COR-L47 (cell line): Measurements from ENCODE around the gene TAF7L.
"Not testable (repeated sequence)": the region's sequence is repeated elsewhere in the genome, so short reads cannot be mapped to it uniquely, and the experiment has no call there.

ENCODE experiments used
- DNase-seq: peaks from one replicate; lab custom pipeline; 2025; lab: John Stamatoyannopoulos, UW

Gene TAF7L, protein sequence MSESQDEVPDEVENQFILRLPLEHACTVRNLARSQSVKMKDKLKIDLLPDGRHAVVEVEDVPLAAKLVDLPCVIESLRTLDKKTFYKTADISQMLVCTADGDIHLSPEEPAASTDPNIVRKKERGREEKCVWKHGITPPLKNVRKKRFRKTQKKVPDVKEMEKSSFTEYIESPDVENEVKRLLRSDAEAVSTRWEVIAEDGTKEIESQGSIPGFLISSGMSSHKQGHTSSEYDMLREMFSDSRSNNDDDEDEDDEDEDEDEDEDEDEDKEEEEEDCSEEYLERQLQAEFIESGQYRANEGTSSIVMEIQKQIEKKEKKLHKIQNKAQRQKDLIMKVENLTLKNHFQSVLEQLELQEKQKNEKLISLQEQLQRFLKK

DNA sequence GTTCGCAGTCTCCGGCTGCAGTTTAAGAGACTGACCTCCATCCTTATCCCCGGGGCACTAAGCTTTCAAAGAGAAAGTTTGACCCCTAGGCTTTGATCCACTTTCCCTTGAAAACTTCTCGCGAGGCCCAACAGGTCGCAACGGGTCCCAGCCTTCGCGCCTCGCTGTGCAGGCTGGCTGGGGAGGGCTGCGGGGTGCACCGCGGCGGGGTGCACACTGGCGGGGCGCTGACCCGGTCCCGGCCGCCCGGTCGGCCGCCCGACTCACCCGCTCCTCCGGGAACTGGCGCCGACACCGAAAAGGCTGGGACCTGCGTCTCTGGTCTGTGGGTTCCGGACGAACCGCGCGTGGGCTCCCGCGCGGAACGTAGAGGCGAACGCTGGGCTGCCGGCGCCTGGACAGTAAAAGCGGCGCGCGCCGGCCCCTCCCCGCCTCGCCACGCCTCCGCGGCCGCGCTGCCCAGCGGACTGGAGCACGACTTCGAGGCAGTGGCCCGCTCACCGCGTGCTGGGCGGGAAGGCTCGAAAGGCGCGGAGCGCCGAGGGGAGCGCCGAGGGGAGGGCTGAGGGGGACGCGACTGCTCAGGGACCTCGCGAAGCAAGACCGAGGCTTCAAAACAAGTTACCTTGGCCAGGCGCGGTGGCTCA is at the start of gene TAF7L:
Gene TAF7L, minus strand, starts transcription at position 378 of the 647 bp plus-strand sequence. CDS start 3,791 bp downstream, outside the sequence.
- DNase-seq = no peak

DNA sequence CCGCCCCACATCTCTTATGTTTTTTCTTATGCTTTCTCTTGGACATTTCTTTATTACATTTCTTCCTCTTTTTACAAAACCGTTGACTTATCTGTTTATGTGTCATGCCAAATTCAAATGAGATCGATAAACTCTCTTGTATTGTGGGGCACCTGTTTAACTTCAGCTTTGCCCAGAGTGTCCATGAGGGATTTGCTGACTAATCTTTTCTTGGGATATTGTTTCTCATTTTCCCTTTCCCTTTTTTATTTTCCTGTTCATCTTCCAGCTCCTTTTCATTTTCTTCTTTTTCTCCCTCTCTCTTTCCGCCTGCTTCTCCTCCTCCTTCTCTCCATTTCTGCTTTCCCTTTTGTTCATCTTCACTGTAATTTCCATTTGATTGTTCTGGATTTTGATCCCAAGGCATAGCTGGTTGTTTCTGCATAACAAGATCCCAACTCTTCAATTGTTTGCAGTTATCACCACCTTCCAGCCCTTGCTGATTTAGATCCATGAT is 46.7 kb upstream of the TAF7L start:
- no peak for DNase-seq

DNA sequence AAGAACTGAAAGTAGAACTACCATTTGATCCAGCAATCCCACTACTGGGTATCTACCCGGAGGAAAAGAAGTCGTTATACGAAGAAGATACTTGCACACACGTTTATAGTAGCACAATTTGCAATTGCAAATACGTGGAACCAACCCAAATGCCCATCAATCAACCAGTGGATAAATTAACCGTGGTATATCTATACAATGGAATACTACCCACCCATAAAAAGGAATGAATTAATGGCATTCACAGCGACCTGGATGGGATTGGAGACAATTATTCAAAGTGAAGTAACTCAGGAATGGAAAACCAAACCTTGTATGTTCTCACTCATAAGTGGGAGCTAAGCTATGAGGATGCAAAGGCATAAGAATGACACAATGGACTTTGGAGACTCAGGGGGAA is 43.2 kb upstream of the TAF7L start:
- not testable (repeated sequence) for DNase-seq

DNA sequence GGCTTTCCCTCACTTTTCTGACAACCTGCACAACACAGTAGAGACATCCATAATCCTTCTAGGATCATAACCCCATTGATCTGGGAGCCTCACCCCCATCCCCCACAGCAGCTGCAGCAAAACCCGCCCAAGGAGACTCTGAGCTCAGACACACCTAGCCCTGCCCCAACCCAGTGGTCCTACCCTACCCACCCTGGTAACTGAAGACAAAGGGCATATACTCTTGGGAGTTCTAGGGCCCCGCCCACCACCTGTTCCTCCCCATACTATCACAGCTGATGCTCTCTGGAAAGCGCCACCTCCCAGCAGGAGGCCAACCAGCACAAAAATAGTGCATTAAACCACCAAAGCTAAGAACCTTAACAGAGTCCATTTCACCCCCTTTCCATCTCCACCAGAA is 35.5 kb upstream of the TAF7L start:
- DNase-seq = not testable (repeated sequence)

DNA sequence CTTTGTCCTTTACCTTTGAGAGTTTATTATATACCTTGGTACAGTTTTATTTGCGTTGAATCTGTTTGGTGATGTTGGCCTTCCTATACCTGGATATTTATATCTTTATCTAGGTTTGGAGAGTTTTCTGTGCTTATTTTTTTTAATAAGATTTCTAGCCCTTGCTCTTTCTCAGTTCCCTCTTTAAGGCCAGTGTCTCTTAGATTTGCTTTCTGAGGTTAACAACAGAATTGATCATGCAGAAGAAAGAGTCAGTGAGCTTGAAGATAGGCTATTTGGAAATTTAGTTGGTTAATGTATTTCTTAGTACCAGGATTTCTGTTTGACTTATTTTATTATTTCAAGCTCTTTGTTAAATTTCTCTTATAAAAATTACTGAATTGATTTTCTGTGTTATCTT is 12.7 kb upstream of the TAF7L start:
- no peak for DNase-seq

DNA sequence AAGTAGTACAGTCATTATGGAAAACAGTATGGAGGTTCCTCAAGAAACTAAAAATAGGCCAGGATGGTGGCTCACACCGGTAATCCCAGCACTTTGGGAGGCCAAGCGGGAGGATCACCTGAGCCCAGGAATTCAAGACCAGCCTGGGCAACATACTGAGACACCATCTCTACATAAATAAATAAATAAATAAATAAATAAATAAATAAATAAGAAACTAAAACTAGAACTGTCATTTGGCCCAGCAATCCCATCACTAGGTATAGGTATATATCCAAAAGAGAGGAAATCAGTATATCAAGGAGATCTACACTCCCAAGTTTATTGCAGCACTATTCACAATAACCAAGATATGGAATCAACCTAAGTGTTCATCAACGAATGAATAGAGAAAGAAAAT is 4.5 kb upstream of the TAF7L start:
- DNase-seq = not testable (repeated sequence)

DNA sequence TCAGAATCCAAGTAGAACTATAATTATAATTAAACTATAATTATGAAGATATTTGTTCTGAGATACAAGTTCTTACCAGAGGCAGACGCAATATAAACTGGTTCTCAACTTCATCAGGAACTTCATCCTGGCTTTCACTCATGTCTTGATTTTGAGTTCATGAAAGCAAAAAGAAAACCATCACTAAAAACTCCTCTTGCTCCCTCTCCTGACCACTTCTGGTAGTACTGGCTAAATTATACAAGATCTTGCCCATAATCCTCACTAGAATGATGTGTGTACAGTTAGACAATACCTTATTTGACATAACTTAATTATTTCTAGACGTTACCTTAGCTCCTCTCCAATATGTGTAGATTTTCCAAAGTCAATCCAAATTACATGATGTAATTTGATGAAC is 3.7 kb downstream of the TAF7L start:
- DNase-seq = peak; percentile 2

DNA sequence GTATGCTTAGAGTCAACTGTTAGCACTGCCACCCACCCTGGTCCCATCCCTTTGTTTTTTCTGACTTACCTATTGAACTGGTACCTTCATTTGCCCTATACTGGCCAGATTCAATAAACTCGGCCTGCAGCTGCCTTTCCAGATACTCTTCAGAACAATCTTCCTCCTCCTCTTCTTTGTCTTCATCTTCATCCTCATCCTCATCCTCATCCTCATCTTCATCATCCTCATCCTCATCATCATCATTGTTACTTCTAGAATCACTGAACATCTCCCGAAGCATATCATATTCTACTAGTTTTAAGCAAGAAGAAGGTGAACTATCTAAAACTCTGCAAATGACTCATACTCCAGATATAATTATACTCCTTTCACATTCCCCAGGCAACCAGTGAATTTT is 14.9 kb downstream of the TAF7L start:
- DNase-seq = no peak

DNA sequence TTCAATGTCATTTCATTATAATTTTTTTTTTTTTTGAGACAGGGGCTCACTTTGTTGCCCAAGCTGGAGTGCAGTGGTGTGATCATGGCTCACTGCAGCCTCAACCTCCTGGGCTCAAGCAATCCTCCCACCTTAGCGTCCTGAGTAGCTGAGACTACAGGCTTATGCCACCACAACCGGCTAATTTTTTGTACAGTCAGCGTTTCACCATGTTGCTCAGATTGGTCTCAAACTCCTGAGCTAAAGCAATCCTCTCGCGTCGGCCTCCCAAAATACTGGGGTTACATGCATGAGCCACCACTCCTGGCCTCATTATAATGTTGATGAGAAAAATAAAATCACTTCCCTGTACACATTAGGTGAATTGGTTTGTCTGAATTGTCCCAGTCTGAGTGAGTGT is 16.9 kb downstream of the TAF7L start:
- no peak for DNase-seq

DNA sequence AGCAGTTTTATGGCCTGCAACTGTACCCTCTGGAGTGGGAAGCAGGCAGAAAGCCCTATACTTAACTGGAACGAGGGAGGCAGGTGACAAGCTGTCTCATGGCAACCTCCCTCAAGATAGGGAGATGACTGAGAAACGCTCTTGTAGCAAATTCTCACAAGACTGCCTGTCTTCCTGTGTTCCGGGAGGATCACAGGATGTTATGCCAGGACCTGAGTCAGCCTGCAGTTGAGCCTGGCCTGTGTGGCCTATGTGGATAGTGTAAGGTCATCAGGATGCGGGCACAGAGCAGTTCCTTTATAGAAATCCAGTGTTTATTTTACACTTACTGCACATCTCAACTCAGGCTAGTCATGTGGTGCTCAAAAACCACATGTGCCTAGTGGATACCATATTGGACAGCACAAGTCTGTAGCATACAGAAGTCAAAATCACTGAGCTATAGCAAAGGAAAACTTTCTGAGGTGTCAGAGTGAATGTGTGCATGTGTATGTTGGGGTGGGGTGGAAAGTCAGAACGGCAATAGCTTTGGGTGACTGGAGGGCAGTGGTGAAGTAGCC is 25.2 kb downstream of the TAF7L start:
- DNase-seq = no peak

DNA sequence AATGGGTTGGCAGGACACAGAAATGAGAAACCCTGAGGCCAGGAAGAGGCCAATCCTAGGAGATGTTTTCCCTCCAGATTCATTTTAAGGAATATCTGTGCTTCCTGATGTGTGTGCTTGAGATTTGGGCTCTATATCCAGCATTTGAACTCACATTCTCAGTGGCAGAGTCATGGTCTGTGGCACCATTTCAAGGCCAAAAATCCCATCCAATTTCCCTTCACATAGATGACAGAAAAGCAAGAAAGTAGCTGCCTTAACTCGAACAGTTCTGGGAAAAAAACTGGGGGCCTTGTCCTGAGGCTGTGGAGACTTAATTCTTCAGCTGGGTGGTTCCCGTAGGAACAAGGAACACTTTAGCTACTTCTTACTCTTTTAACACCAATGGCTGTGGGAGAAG is 27.4 kb downstream of the TAF7L start:
- no peak for DNase-seq

DNA sequence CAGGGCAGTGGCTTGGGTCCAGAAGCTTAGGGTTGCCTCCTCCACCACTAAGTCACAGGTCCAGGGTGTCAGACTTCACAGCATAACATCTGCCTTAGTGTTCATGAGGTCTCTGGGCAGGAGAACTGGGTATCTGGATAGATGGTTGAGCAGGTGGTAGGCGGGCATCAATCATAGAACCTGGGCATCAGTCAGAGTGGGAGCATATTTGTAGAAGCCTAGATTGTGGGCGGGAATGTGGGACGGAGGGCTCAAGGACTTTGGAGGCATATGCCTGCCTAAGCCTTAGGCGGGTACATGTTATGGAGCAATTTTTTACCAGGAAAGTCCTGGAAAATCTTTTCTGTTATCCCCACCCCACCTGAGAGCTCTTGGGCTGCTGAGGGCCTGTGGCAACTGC is 28.5 kb downstream of the TAF7L start:
- DNase-seq = no peak

DNA sequence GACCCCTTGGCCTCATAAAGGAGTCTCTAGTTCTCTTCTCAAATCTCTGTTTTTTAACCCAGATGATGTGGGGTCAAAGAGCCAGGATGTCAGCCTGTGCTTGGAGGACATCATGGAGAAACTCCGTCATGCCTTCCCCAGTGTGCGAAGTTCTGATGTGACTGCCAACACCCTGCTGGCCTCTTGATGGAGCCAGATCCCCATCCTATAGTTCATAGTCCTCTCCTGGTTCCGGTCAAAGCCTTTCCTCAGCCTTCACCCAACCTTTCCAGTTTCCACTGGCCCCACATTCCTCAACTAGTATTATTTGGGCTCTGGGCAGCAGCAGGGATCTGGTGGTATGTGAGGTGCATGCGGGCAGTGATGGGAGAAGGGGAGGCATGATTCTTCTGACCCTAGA is 30.7 kb downstream of the TAF7L start:
- DNase-seq = no peak

DNA sequence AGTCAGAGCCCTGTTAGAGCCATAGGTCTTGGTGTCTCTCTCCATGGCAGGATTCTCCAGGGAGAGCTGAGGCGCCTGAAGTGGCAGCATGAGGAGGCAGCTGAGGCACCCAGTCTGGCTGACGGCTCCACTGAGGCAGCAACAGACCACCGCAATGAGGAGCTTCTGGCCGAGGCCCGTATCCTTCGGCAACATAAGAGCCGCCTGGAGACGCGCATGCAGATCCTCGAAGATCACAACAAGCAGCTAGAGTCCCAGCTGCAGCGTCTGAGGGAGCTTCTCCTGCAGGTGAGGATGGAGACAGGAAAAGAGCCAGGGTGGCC is 32.9 kb downstream of the TAF7L start:
- DNase-seq = no peak

DNA sequence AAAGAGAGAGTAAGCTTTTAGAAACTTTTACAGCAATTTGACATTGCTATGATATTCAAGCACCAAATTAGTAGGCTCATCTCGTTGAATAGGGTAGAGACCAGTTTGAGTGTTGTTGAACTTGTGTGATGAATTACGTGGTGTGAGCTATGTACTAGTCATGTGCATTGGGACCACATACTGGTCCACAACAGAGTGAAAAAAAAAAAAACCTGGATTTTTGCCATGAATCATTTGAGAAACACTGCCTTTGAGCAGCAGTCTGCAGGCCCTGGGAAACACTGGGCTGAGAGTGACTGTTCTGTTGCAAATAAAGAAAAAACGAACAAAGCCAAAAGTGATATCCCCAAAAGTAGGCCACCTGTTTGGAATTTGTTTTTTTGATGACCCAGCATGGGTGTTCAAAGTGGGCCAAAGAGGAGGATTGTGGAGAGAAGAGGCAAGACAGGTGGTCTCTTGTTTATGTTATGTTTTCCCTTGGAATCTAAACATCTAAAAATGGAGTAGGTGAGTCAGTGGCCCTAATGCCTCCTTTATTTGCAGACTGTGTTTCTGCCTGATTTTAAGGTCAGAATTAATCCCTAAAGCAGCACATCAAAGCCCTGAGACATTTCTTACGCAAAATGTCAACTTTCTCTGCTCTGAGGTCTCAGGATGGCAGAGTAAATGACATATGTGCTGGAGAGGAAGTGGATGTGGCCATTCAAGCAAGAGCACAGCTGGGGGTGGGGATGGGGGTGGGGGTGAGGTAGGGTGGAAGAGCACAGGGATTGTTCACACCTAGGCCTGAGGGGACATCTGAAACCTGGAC is 33.5 kb downstream of the TAF7L start:
- DNase-seq = no peak

DNA sequence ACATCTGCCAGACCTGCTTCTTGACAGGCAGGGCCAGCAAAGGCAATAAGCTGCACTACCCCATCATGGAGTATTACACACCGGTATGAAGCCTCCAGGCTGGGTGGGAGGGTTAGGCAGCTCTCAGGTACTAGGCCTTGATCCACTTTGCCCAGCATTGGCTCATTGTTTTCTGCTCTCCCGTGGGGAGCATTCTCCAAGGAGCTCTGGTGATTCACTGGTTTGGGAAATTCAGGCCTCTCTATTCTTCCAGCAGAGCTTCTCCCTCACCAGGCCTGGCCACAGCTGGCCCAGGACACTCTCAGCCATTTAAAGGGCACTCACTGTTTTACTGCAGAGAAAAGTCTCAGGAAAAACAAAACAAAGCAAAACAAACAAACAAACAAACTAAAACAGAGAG is 38.5 kb downstream of the TAF7L start:
- DNase-seq = no peak

DNA sequence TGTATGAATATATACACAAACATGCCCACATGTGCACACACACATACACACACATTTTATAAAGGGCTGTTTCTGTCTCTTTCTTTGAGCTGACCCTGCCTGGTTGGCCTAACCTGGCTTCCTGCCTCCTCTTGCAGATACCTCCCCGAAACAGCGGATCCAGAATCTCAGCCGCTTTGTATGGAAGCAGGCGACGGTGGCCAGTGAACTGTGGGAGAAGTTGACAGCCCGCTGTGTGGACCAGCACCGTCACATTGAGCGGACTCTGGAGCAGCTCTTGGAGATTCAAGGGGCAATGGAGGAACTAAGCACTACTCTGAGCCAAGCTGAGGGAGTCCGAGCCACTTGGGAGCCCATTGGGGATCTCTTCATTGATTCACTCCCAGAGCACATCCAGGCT is 49.6 kb downstream of the TAF7L start:
- DNase-seq = no peak

DNA sequence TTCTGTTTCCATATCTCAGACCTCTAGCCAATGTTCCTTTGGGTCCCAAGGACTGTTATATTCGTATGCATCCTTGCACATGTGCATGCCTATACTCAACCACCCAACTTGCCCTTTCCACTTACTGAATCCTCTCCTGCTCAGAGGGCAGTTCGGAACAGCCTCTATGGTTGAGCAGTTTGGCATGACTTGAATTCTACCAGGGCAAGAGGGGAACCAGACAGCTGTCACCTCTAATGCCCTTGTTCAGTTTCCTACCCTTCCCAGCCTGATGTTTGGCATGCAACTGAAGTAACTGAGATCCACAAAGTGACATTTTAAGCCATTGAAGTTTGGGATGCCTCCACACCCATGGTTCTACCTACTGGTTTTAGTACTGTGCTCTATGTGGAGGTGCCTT is 54.1 kb downstream of the TAF7L start:
- DNase-seq = no peak

DNA sequence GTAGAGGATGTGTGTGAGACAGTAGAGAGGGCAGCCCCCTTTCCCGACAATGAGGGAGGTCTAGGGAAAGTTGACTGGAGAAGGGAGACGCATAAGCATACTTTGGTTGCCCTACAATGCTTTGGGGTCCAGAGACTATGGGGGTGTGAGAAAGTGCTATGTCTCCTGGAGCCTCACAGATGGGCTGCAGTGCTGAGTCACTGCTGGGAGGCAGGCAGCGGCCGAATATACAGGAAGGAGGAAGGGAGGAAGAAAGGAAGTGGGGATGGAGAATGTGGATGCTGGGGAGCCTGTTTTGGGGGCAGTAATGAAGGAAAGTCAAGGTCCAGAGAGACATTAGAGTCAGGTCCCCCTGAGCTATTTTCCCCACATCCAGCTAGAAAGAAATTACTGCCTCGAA is 58.8 kb downstream of the TAF7L start:
- no peak for DNase-seq

DNA sequence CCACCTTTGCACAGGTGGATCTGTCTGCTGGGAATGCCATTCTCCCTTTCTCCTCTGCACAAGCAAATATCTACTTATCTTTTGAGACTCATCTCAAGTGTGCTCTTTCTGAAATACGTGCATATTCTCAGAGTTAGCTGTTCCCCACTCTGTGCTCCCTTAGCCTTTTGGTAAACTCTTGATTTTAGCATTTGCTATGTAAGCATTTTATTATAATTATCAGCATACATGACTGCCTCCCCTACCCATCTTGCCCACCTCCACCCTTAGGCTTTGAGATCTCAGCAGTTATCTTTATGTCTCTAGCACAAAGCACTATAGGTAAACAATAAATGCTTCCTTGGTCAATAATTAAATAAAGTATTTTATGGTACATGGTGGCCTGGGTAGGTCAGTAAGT is 60.1 kb downstream of the TAF7L start:
- DNase-seq = no peak

DNA sequence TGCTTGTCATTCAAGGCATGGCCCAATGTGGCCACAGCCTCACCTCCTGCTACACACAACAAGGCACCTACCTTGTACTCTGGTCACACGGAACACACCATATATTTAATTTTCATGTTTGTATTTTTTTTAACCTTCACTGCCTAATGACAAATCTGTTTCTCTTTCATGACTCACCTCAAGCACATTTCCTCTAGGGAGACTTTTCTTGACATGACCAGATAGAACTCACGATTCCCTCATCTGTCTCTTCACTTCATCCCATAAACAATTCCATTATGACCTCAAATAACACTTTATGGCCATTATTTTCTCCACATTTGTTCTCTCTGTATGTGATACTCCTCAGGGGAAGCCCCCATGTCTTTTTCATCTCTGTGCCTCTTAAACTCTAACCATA is 60.5 kb downstream of the TAF7L start:
- DNase-seq = no peak

DNA sequence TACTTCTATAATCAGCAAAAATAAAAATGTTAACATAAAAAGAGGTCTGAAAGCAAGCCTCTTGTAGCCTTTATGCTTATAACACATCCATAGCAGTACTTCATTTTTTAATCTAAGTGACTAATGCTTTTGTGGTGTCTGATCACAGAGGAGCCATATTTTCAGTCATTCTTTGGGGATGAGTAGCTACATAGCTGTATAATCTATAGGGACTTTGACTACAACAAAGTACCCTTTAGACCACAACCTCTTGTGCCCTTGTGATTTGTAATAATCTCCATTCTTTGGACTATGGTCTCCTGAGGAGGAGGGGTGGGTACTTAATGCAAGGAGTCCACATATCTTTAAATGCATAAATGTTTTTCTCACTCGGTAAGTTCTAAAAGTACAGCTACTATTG is 62.0 kb downstream of the TAF7L start:
- DNase-seq = no peak

DNA sequence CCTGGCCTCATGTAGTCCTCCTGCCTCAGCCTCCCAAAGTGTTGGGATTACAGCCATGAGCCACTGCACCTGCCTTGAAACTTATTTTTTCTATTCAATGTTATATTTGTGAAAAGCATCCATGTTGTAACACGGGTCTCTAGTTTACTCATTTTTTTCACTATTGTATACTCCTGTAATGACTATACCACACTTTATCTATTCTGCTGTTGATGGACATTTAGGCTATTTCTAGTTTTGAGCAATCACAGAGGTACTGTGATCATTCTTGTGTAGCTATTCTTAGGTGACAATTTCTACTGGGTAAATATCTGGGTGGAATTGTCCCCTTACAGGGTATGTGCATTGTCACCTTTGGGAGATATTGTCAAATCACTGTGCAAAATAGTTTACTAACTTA is 67.9 kb downstream of the TAF7L start:
- no peak for DNase-seq
